SK-N-SH (cell line): ENCODE data around the gene CPSF4. TPM values are rescaled to one million over a fixed set of nuclear protein-coding genes. Genes with fewer than 3 reads are reported as not detected.

Experiments
- CTCF ChIA-PET: fragments of 300-600, 350-600 bp; formaldehyde crosslinking; extraction: SDS; loops from one replicate; lab custom pipeline; 2021; lab: Yijun Ruan, JAX
- POLR2A ChIA-PET: fragments of 350-600 bp; sonication (Branson Sonifier 250); formaldehyde crosslinking; extraction: SDS; loops from one replicate; lab custom pipeline; 2020; ENCODE audit warnings: antibody characterized with exemption, inconsistent platforms; lab: Yijun Ruan, JAX
- DNase-seq: peaks from one replicate; pipeline ENCODE4 v3.0.0; 2012
- H2AFZ ChIP-seq: fragments of 200-600 bp; sonication (generic); 2 replicates; pipeline ENCODE4 v1.8.1; 2016; ENCODE audit warnings: antibody characterized with exemption, mild to moderate bottlenecking, low read depth
- H3F3A ChIP-seq: fragments of 200-600 bp; sonication (generic); replicated peaks from 2 replicates; pipeline ENCODE3; 2016; ENCODE audit warnings: antibody characterized with exemption, mild to moderate bottlenecking; ENCODE audit not compliant: insufficient read depth
- H3K27ac ChIP-seq, 2 experiments: fragments of 200-500 bp in 1 of 2; fragments of 200-600 bp in 1 of 2; sonication (Bioruptor generic) in 1 of 2; sonication (generic), shearing (Covaris generic) in 1 of 2; 2 replicates each; pipeline versions ENCODE4 v1.5.1 to v1.6.1; 2014 to 2016; ENCODE audit warnings: low read depth in 2 of 2, inconsistent platforms in 1 of 2, low read length in 1 of 2, mild to moderate bottlenecking in 1 of 2, mixed read lengths in 1 of 2
- H3K27me3 ChIP-seq: fragments of 200-600 bp; sonication (generic), shearing (Covaris generic); 2 replicates; pipeline ENCODE4 v1.6.1; 2016; ENCODE audit warnings: mixed run types; ENCODE audit not compliant: insufficient read depth
- H3K36me3 ChIP-seq, 2 experiments: fragments of 200-500 bp in 1 of 2; fragments of 200-600 bp in 1 of 2; sonication (Bioruptor generic) in 1 of 2; sonication (generic) in 1 of 2; replicated peaks in 1 of 2; 2 replicates each; pipeline versions ENCODE3 to v1.5.1; 2014 to 2016; ENCODE audit warnings: low read length in 1 of 2, mild to moderate bottlenecking in 1 of 2; ENCODE audit not compliant: insufficient read depth in 2 of 2, control insufficient read depth in 1 of 2
- H3K4me1 ChIP-seq, 2 experiments: fragments of 200-500 bp in 1 of 2; fragments of 200-600 bp in 1 of 2; sonication (Bioruptor generic) in 1 of 2; sonication (generic), shearing (Covaris generic) in 1 of 2; 2 replicates each; pipeline versions ENCODE4 v1.5.1 to v1.6.1; 2014 to 2016; ENCODE audit warnings: low read depth in 1 of 2, low read length in 1 of 2, mixed run types in 1 of 2; ENCODE audit not compliant: insufficient read depth in 2 of 2, control insufficient read depth in 1 of 2
- H3K4me2 ChIP-seq: fragments of 200-600 bp; sonication (generic), shearing (Covaris generic); 2 replicates; pipeline ENCODE4 v1.6.1; 2017; ENCODE audit warnings: mixed run types
- H3K4me3 ChIP-seq, 2 experiments: fragments of 200-500 bp in 1 of 2; fragments of 200-600 bp in 1 of 2; sonication (Bioruptor generic) in 1 of 2; sonication (generic), shearing (Covaris generic) in 1 of 2; 2 replicates each; pipeline versions ENCODE4 v1.5.1 to v1.8.1; 2014 to 2016; ENCODE audit warnings: low read depth in 2 of 2, inconsistent platforms in 1 of 2, low read length in 1 of 2, mild to moderate bottlenecking in 1 of 2, mixed read lengths in 1 of 2, moderate library complexity in 1 of 2
- H3K79me2 ChIP-seq: fragments of 200-600 bp; sonication (generic); 2 replicates; pipeline ENCODE4 v1.8.1; 2017; ENCODE audit warnings: mild to moderate bottlenecking; ENCODE audit not compliant: insufficient read depth
- H3K9ac ChIP-seq: fragments of 200-600 bp; sonication (generic); 2 replicates; pipeline ENCODE4 v1.6.1; 2017; ENCODE audit warnings: mixed run types
- H3K9me2 ChIP-seq: fragments of 200-600 bp; sonication (generic); 2 replicates; pipeline ENCODE4 v1.6.1; 2017; ENCODE audit warnings: mixed run types
- H3K9me3 ChIP-seq: fragments of 200-600 bp; sonication (generic); 2 replicates; pipeline ENCODE4 v1.6.1; 2017; ENCODE audit warnings: mixed run types, mild to moderate bottlenecking, moderate library complexity
- H4K20me1 ChIP-seq: fragments of 200-600 bp; sonication (generic); 2 replicates; pipeline ENCODE4 v1.6.1; 2017; ENCODE audit warnings: mild to moderate bottlenecking, mixed run types; ENCODE audit not compliant: insufficient read depth
- CHD2 ChIP-seq: fragments of 150-350 bp; IDR thresholded peaks from 2 replicates; pipeline ENCODE4 v1.6.1; 2018; ENCODE audit warnings: low read length; ENCODE audit not compliant: partially characterized antibody
- CTCF ChIP-seq: fragments of 200-600 bp; sonication (generic); IDR thresholded peaks from 2 replicates; pipeline ENCODE4 v1.6.1; 2017; ENCODE audit warnings: antibody characterized with exemption, mild to moderate bottlenecking, moderate library complexity
- EP300 ChIP-seq, 2 experiments: IDR thresholded peaks; 2 replicates each; pipeline versions ENCODE4 v1.4.0 to v1.6.1; 2012; ENCODE audit warnings: borderline replicate concordance in 1 of 2, low read depth in 1 of 2, low read length in 1 of 2
- FOSL2 ChIP-seq: IDR thresholded peaks from 2 replicates; pipeline ENCODE4 v1.4.0; 2012; ENCODE audit warnings: low read depth, mild to moderate bottlenecking, moderate library complexity, borderline replicate concordance
- FOXJ3 ChIP-seq: sonication (generic); formaldehyde crosslinking; IDR thresholded peaks from 2 replicates; pipeline ENCODE4 v1.5.1; 2020; ENCODE audit warnings: mild to moderate bottlenecking, missing genetic modification reagents
- GABPA ChIP-seq: IDR thresholded peaks from 2 replicates; pipeline ENCODE4 v1.4.0; 2012; ENCODE audit warnings: low read depth, mild to moderate bottlenecking
- IRF3 ChIP-seq: fragments of 150-350 bp; IDR thresholded peaks from 2 replicates; pipeline ENCODE4 v1.6.1; 2016; ENCODE audit warnings: mild to moderate bottlenecking, low read depth, low read length
- MAX ChIP-seq: IDR thresholded peaks from 2 replicates; pipeline ENCODE4 v1.4.0; 2012; ENCODE audit warnings: low read depth
- MEF2A ChIP-seq: IDR thresholded peaks from 2 replicates; pipeline ENCODE4 v1.4.0; 2012; ENCODE audit warnings: low read depth, borderline replicate concordance
- MXI1 ChIP-seq: IDR thresholded peaks from 2 replicates; pipeline ENCODE4 v1.6.1; 2012; ENCODE audit warnings: mild to moderate bottlenecking, low read depth, low read length, improper control_type of control experiment
- POLR2AphosphoS5 ChIP-seq: IDR thresholded peaks from 2 replicates; pipeline ENCODE4 v1.6.1; 2012; ENCODE audit warnings: low read depth, low read length
- RAD21 ChIP-seq: IDR thresholded peaks from 2 replicates; pipeline ENCODE4 v1.6.1; 2012; ENCODE audit warnings: mild to moderate bottlenecking, low read length
- RCOR1 ChIP-seq: fragments of 150-350 bp; IDR thresholded peaks from 2 replicates; pipeline ENCODE4 v1.6.1; 2017; ENCODE audit warnings: antibody characterized with exemption, low read length
- REST ChIP-seq: IDR thresholded peaks from 2 replicates; pipeline ENCODE4 v1.6.1; 2012; ENCODE audit warnings: mild to moderate bottlenecking, low read depth, low read length, moderate library complexity
- RFX5 ChIP-seq: IDR thresholded peaks from 2 replicates; pipeline ENCODE4 v1.6.1; 2012; ENCODE audit warnings: mild to moderate bottlenecking, improper control_type of control experiment, low read length
- RXRA ChIP-seq: IDR thresholded peaks from 2 replicates; pipeline ENCODE4 v1.4.0; 2012; ENCODE audit warnings: low read depth, mild to moderate bottlenecking, borderline replicate concordance
- SIN3A ChIP-seq: IDR thresholded peaks from 2 replicates; pipeline ENCODE4 v1.6.1; 2012; ENCODE audit warnings: low read depth, mild to moderate bottlenecking, low read length, moderate library complexity, borderline replicate concordance
- TAF1 ChIP-seq: IDR thresholded peaks from 2 replicates; pipeline ENCODE4 v1.6.1; 2012; ENCODE audit warnings: low read depth, mild to moderate bottlenecking, low read length, moderate library complexity, borderline replicate concordance
- TEAD4 ChIP-seq: IDR thresholded peaks from 2 replicates; pipeline ENCODE4 v1.4.0; 2012; ENCODE audit warnings: mild to moderate bottlenecking, borderline replicate concordance; ENCODE audit not compliant: insufficient read depth
- USF2 ChIP-seq: fragments of 150-350 bp; IDR thresholded peaks from 2 replicates; pipeline ENCODE4 v1.6.1; 2017; ENCODE audit warnings: antibody characterized with exemption, low read length, low read depth, borderline replicate concordance
- WGBS: methylation state at CpG from one replicate; pipeline ENCODE4 v1.1.6; 2017; ENCODE audit warnings: low lambda C conversion rate; 5-methylcytosine and 5-hydroxymethylcytosine counted together
- polyA plus RNA-seq, 3 experiments: library from polyadenylated mRNA; depleted of rRNA; stranded (reverse); fragments of >200 nt; gene quantifications; 2 replicates each; pipeline ENCODE4 v1.2.3, GENCODE V29; 2012

The CPSF4 gene
- 101 and 107 TPM in 2 replicates for polyA plus RNA-seq (2012; rRNA removed)
- 41.3 and 58.6 TPM in 2 replicates for polyA plus RNA-seq (2012; cell fraction: cytosol; rRNA removed)
- polyA plus RNA-seq (2012; cell fraction: nucleus; rRNA removed) = 300 and 397 TPM in 2 replicates

GRCh38 chr7:99438573-99439480 lies at the start of gene CPSF4, which contains the start of gene PTCD1:
CPSF4 (plus strand) TSS chr7:99438943; CDS start chr7:99439083, 140 bp downstream.
PTCD1 (minus strand) TSS chr7:99438798; CDS start chr7:99435242, 3,556 bp downstream.
- Histone ChIP-seq H3K9ac (peak within 1 kb of the TSS; percentile 79), H3K4me2 (peak within 1 kb of the TSS; percentile 89), H3K27ac (peak within 1 kb of the TSS; percentile 83), H3K4me3 (peak within 1 kb of the TSS; percentile 65 to 91), H3K4me1 (peaks cover 5 to 13% of the 10 kb centered on the region in 2 experiments; a peak in 1 of 4 replicates), H3K9me2 (no peaks in the 10 kb centered on the region), H3K9me3 (no peaks in the 10 kb centered on the region), H2AFZ (peak within 1 kb of the TSS; percentile 98), H3K36me3 (peaks cover 18 to 41% of the 10 kb centered on the region in 2 experiments), H3K27me3 (no peaks in the 10 kb centered on the region), H3F3A (peaks cover 3% of the 10 kb centered on the region), H3K79me2 (peaks cover 77% of the 10 kb centered on the region), H4K20me1 (peaks cover 11% of the 10 kb centered on the region)
- DNase-seq = peak; percentile 100
- 1% methylated on average over 61 of the region's 89 CpGs for WGBS
- ChIA-PET POLR2A (interaction anchor here (0.6 to 1.6 kb wide), 6 partner anchors 10 to 66 kb away, joined by 3 to 8 read pairs (median 5); partner anchors contain the start of genes BUD31, PDAP1 and ZKSCAN5), CTCF (interaction anchor here (0.9 kb wide), 1 partner anchor 73 kb away, joined by 3 read pairs; no protein-coding TSS in a partner anchor)
- TF ChIP-seq RXRA = no peak
- TF ChIP-seq GABPA = peak; percentile 65
- TF ChIP-seq MXI1 = peak; percentile 95
- peak; percentile 27; the same call in 1 of the 2 replicates for TF ChIP-seq REST
- TF ChIP-seq MEF2A = no peak
- TF ChIP-seq FOSL2 = no peak
- TF ChIP-seq RFX5 = no peak
- TF ChIP-seq TEAD4 = no peak
- no peak for TF ChIP-seq CHD2
- TF ChIP-seq FOXJ3 = no peak; the same call in 1 of the 2 replicates
- peak; percentile 81 for TF ChIP-seq TAF1
- peak; percentile 94; the same call in 1 of the 2 replicates for TF ChIP-seq SIN3A
- TF ChIP-seq MAX = peak; percentile 96
- no peak for TF ChIP-seq IRF3
- TF ChIP-seq RAD21 = no peak; the same call in 1 of the 2 replicates
- peak; percentile 84 for TF ChIP-seq POLR2AphosphoS5
- no peak for TF ChIP-seq RCOR1
- peak in 1 of 2 experiments; percentile 62; a peak in 1 of 4 replicates for TF ChIP-seq EP300 (IDR thresholded peaks at IDR 0.05; ENCODE audit: borderline replicate concordance in 1 of 2, low read depth in 1 of 2, low read length in 1 of 2)
- no peak for TF ChIP-seq USF2
- TF ChIP-seq CTCF = 0 out of 2 replicates have a peak, but pooled peaks have one; percentile 7
